Natural killer cell (primary cell): Measurements from ENCODE around the gene TIMP4. TPM values are rescaled to one million over a fixed set of nuclear protein-coding genes. Genes with fewer than 3 reads are reported as not detected.

ENCODE experiments used
- ATAC-seq, 3 donors: fragments of 150-1000 bp in 2 of 3; fragments of 200-7000 bp in 1 of 3; cut with Tn5 transposase; 1 replicate in 1 of 3; 2 replicates in 2 of 3; pipeline ENCODE4 v1.10.0; 2021; ENCODE audit warnings: mild to moderate bottlenecking in 2 of 3, moderate library complexity in 2 of 3
- DNase-seq, 2 donors: peaks; one replicate each; pipeline versions ENCODE4 v3.0.0 to v3.0.0-alpha.2; 2013 to 2021; ENCODE audit warnings: mixed read lengths in 1 of 2
- H3K27ac ChIP-seq: one replicate; pipeline ENCODE4 v1.5.1; 2013; ENCODE audit warnings: mild to moderate bottlenecking, low read length
- H3K27me3 ChIP-seq: one replicate; pipeline ENCODE4 v1.6.1; 2013; ENCODE audit warnings: low read length; ENCODE audit not compliant: control insufficient read depth, insufficient read depth
- H3K36me3 ChIP-seq: one replicate; pipeline ENCODE4 v1.6.1; 2013; ENCODE audit warnings: low read length; ENCODE audit not compliant: control insufficient read depth, insufficient read depth
- H3K4me1 ChIP-seq: one replicate; pipeline ENCODE4 v1.6.1; 2013; ENCODE audit warnings: low read length; ENCODE audit not compliant: control insufficient read depth, insufficient read depth
- H3K4me3 ChIP-seq: one replicate; pipeline ENCODE4 v1.5.1; 2013; ENCODE audit warnings: low read length
- H3K9me3 ChIP-seq: one replicate; pipeline ENCODE4 v1.6.1; 2013; ENCODE audit warnings: low read length; ENCODE audit not compliant: control insufficient read depth, insufficient read depth
- H3K27ac Mint-ChIP-seq, 2 donors: one replicate each; pipeline ENCODE4 v1.8.0; 2022; ENCODE audit warnings: mild to moderate bottlenecking in 2 of 2, mixed read lengths in 2 of 2, moderate library complexity in 1 of 2
- H3K27me3 Mint-ChIP-seq, 2 donors: one replicate each; pipeline ENCODE4 v1.8.0; 2022; ENCODE audit warnings: low read depth in 2 of 2, mixed read lengths in 2 of 2
- H3K36me3 Mint-ChIP-seq: one replicate; pipeline ENCODE4 v1.8.0; 2022; ENCODE audit warnings: mixed read lengths
- H3K4me1 Mint-ChIP-seq, 2 donors: one replicate each; pipeline ENCODE4 v1.8.0; 2022; ENCODE audit warnings: mixed read lengths in 2 of 2
- H3K4me3 Mint-ChIP-seq: one replicate; pipeline ENCODE4 v1.8.0; 2022; ENCODE audit warnings: mild to moderate bottlenecking, moderate library complexity, mixed read lengths
- H3K9me3 Mint-ChIP-seq, 2 donors: one replicate each; pipeline ENCODE4 v1.8.0; 2022; ENCODE audit warnings: mixed read lengths in 2 of 2
- WGBS: methylation state at CpG from one replicate; pipeline ENCODE4 v1.1.7; 2013; ENCODE audit warnings: missing lambda C conversion rate; ENCODE audit not compliant: insufficient coverage; 5-methylcytosine and 5-hydroxymethylcytosine counted together
- intact Hi-C: fragments of 100-400 bp; cut with micrococcal nuclease; formaldehyde crosslinking; loops from one replicate; pipeline ENCODE4 v1.14.2; 2022
- total RNA-seq, 4 donors: library from RNA; stranded (reverse); fragments of 120-200 nt in 1 of 4; gene quantifications; one replicate each; pipeline versions ENCODE4 v1.2.3 to v1.2.4, GENCODE V29; 2013 to 2022
- TF ChIP-seq, protein P1 (sequence below): fragments of 200-600 bp; IDR thresholded peaks from one replicate; pipeline ENCODE4 v1.8.0; 2022; ENCODE audit warnings: antibody characterized with exemption

Gene TIMP4
- total RNA-seq, 3 donors from 2014 or later (not counting 1 experiment from before 2014, with no cell fraction given), result not detected

DNA sequence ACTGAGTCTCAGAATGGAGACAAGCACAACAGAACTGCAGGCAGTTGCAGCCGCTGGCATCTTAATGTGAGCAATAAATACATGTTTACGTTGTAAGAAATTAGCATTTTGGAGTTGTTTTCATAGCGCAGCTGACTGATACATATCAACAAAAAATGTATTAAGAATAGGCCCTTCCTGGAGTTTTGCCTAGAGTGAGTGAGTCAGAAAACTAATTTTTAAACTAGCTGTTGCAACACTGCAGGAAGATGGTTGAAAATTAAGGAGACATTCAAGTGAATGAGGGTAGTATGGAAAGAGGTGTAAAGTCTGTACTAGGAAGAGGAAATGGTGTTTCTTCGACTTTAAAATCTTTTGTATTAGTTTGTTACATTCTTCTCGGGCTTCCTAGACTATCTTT, 39.6 kb upstream of the TIMP4 start:
- intact Hi-C loops, result no loop called here

DNA sequence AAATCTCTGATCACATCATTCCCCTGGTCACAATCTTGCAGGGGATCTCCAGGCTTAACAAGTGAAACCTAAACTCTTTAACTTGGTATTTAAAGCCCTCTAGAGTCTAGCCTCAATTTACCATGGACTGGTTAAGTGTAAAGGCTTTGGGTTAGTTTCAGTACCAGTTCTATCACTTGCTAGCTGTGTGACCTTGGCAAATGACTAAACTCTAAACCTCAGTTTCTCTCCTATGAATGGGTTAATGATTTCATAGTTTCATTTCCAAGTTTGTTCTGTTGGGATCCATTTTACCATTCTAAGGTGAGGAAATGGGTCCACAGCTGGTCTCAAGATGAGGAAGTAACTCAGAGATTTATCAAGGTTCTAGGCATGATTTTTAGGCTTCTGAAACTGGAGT, 38.8 kb upstream of the TIMP4 start:
- Histone ChIP-seq H3K27ac (no peak overlapping the region), H3K4me3 (no peak overlapping the region), H3K27me3 (no peaks in the 10 kb centered on the region), H3K9me3 (no peaks in the 10 kb centered on the region), H3K36me3 (no peaks in the 10 kb centered on the region), H3K4me1 (no peaks in the 10 kb centered on the region)
- intact Hi-C loops, result no loop called here
- no peak overlapping the region for H3K4me3 Mint-ChIP-seq
- no peak overlapping the region for H3K27ac Mint-ChIP-seq
- H3K36me3 Mint-ChIP-seq, result no peaks in the 10 kb centered on the region
- TF ChIP-seq, protein P1, sequence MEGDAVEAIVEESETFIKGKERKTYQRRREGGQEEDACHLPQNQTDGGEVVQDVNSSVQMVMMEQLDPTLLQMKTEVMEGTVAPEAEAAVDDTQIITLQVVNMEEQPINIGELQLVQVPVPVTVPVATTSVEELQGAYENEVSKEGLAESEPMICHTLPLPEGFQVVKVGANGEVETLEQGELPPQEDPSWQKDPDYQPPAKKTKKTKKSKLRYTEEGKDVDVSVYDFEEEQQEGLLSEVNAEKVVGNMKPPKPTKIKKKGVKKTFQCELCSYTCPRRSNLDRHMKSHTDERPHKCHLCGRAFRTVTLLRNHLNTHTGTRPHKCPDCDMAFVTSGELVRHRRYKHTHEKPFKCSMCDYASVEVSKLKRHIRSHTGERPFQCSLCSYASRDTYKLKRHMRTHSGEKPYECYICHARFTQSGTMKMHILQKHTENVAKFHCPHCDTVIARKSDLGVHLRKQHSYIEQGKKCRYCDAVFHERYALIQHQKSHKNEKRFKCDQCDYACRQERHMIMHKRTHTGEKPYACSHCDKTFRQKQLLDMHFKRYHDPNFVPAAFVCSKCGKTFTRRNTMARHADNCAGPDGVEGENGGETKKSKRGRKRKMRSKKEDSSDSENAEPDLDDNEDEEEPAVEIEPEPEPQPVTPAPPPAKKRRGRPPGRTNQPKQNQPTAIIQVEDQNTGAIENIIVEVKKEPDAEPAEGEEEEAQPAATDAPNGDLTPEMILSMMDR, result no peak
- peaks cover 0 to 2% of the 10 kb centered on the region in 2 donors for H3K9me3 Mint-ChIP-seq
- ATAC-seq (no peak), DNase-seq (no peak)
- H3K27me3 Mint-ChIP-seq, result peaks cover 0 to 6% of the 10 kb centered on the region in 2 donors
- H3K4me1 Mint-ChIP-seq, result no peaks in the 10 kb centered on the region

More for the DNA sequence above, 39.6 kb upstream of the TIMP4 start:
- peaks cover 0 to 2% of the 10 kb centered on the region in 2 donors for H3K9me3 Mint-ChIP-seq
- H3K36me3 ChIP-seq, result no peaks in the 10 kb centered on the region
- DNase-seq, result no peak
- peaks cover 0 to 6% of the 10 kb centered on the region in 2 donors for H3K27me3 Mint-ChIP-seq
- no peak overlapping the region for H3K27ac ChIP-seq
- 68% methylated on average over 4 of the region's 5 CpGs for WGBS
- H3K27me3 ChIP-seq, result no peaks in the 10 kb centered on the region
- ATAC-seq, result no peak
- no peaks in the 10 kb centered on the region for H3K36me3 Mint-ChIP-seq
- TF ChIP-seq, protein P1, result no peak
- no peaks in the 10 kb centered on the region for H3K4me1 Mint-ChIP-seq
- H3K9me3 ChIP-seq, result no peaks in the 10 kb centered on the region
- H3K4me3 ChIP-seq, result no peak overlapping the region
- no peak overlapping the region for H3K4me3 Mint-ChIP-seq
- no peak overlapping the region for H3K27ac Mint-ChIP-seq
- H3K4me1 ChIP-seq, result no peaks in the 10 kb centered on the region

DNA sequence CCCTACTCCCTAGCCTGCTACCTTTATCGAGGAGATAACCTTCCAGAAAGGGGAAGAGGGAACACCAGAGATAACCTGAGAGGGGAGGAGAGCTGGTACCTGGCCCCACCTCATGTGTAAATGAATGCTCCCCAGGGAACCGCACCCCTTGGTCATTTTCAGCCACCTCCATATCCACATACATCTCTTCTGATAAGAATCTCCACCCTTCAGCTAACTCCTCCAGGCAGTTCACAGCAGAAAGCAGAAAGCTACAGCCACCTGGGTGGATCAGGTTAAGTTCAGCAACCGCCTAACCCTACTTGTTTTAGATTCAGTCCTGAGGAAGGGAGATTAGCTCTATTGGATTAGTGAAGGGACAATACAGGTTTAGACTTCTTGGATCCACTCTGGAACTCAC, 38.0 kb upstream of the TIMP4 start:
- H3K4me1 ChIP-seq, result no peaks in the 10 kb centered on the region
- intact Hi-C loops, result no loop called here
- no peaks in the 10 kb centered on the region for H3K4me1 Mint-ChIP-seq
- H3K9me3 ChIP-seq, result no peaks in the 10 kb centered on the region
- H3K27me3 Mint-ChIP-seq, result peaks cover 0 to 12% of the 10 kb centered on the region in 2 donors
- no peak overlapping the region for H3K27ac ChIP-seq
- no peaks in the 10 kb centered on the region for H3K27me3 ChIP-seq
- no peaks in the 10 kb centered on the region for H3K9me3 Mint-ChIP-seq
- TF ChIP-seq, protein P1, result no peak
- no peak for ATAC-seq
- WGBS, result 94% methylated on average over 3 of the region's 3 CpGs
- no peaks in the 10 kb centered on the region for H3K36me3 Mint-ChIP-seq
- DNase-seq, result no peak
- H3K4me3 Mint-ChIP-seq, result no peak overlapping the region
- H3K27ac Mint-ChIP-seq, result no peak overlapping the region
- no peaks in the 10 kb centered on the region for H3K36me3 ChIP-seq
- H3K4me3 ChIP-seq, result no peak overlapping the region

DNA sequence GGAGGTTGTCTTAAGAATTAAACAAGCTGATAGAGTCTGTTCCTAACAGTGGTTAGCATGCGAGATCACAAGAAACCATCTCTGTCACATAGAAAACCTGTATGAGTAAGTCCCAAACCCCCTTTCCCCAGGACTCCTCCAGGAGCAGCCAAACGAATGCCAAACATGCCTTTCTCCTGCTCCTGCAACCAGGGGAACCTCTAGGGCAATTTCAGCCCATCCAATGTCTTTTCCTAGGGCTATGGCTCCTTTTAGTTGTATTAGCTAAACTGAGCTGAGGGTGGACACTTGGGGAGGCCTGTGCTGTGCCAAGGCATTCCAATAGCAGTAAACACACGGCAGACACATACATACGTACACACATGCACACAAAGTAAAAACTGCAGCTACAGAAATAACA, 36.5 kb upstream of the TIMP4 start:
- intact Hi-C loops, result no loop called here
- ATAC-seq (no peak), DNase-seq (no peak)
- Mint-ChIP-seq H3K27me3 (peaks cover 2 to 16% of the 10 kb centered on the region in 2 donors), H3K4me1 (no peaks in the 10 kb centered on the region), H3K4me3 (no peak overlapping the region), H3K36me3 (no peaks in the 10 kb centered on the region), H3K9me3 (no peaks in the 10 kb centered on the region), H3K27ac (no peak overlapping the region)
- Histone ChIP-seq H3K36me3 (no peaks in the 10 kb centered on the region), H3K27ac (no peak overlapping the region), H3K27me3 (no peaks in the 10 kb centered on the region), H3K9me3 (no peaks in the 10 kb centered on the region), H3K4me1 (no peaks in the 10 kb centered on the region), H3K4me3 (no peak overlapping the region)
- 81% methylated on average over 4 of the region's 4 CpGs for WGBS
- TF ChIP-seq, protein P1, result no peak
